IPS-NIHi7 (cell line): ENCODE measurements around the gene ITPR3.

Experiments
- DNase-seq: peaks from one replicate; pipeline ENCODE4 v3.0.0; 2012; ENCODE audit warnings: mixed read lengths; ENCODE audit errors: extremely low spot score

ITPR3 gene

GRCh38 chr6:33718713-33719112, 97.6 kb downstream of the ITPR3 start:
- DNase-seq, result no peak

- DNase-seq, result no peak
Measured at GRCh38 chr6:33719326-33719987, 98.3 kb downstream of the ITPR3 start.

GRCh38 chr6:33720998-33721397, 99.9 kb downstream of the ITPR3 start:
- DNase-seq, result no peak

DNA sequence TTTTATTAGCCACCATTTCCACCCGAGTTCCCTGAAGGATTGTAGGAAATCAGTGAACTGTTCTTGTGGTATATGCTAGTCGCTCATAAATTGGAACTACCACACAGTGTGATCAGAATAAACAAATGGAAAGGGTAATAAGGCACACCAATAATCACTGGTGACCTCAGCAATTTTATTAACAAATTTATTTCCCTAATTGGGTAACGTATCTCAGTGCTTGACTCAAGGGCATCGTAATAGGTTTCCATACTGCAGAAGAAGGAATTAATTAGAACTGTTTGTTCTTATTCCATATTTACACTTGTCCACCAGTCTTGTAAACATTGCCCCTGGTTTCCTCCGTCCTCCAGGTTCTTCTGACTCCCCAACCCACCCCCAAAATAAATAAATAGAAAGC, 100.4 kb downstream of the ITPR3 start:
- DNase-seq, result no peak

DNA sequence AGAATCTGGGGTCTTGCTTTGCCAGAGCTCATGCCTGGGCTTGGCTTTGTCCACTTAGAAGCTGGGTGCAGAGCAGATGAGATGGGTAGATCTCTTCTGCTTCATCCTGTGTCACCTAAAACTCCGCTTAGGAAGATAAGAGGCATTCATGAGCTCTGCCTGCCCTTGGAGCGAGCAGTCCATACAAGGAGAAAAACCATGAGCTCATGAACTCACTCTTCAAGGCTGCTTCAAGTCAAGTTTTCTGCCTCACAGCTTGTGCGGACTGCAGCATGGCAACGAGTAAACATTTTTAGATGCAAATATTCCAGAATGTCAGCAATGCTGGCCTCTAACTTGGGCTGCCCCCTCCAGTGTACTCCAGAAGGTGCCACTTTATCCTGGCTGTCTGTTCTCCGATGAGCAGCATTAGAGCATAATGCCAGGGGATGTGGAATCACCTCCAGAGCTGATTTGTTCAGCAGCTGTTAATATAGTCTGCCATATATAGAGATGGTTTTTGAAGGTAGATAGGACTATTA, 101.0 kb downstream of the ITPR3 start:
- no peak for DNase-seq

DNA sequence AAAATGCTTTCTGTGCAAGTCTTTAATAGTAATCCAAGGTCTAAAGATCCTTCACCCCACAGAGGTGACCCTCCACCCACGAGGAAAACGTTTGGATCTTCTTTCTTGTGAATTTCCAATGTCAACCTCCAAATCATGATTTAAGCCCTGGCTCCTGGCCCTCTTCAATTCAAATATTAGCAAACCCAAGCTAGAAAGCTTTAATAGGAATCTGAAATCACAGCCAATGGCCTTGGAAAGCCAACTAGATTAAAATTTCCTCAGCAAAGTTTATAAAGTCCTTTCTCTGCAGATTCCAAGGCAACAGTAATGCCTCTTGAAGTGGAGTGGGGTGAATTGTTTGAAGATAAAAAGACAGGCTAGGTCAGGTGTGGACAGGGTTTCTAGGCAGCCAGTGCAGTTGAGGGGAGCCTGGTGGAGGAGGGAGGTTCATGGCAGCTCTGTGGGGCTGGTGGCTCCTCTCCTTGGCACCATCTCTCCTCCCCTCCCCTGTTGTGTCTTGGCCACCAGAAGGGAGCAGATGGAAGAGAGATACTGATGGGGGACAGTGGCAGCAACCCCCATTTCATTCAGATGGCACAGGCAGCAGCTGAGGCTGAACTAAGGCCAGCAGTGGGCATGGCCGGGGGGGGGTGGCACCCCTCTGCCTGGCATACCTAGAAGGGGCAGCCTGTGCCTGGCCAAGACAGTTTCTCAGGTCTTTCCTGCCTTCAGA, 102.4 kb downstream of the ITPR3 start:
- no peak for DNase-seq

GRCh38 chr6:33724102-33725023, 103.2 kb downstream of the ITPR3 start:
- no peak for DNase-seq

- DNase-seq, result no peak
Measured at GRCh38 chr6:33725222-33725621, 104.1 kb downstream of the ITPR3 start.

DNA sequence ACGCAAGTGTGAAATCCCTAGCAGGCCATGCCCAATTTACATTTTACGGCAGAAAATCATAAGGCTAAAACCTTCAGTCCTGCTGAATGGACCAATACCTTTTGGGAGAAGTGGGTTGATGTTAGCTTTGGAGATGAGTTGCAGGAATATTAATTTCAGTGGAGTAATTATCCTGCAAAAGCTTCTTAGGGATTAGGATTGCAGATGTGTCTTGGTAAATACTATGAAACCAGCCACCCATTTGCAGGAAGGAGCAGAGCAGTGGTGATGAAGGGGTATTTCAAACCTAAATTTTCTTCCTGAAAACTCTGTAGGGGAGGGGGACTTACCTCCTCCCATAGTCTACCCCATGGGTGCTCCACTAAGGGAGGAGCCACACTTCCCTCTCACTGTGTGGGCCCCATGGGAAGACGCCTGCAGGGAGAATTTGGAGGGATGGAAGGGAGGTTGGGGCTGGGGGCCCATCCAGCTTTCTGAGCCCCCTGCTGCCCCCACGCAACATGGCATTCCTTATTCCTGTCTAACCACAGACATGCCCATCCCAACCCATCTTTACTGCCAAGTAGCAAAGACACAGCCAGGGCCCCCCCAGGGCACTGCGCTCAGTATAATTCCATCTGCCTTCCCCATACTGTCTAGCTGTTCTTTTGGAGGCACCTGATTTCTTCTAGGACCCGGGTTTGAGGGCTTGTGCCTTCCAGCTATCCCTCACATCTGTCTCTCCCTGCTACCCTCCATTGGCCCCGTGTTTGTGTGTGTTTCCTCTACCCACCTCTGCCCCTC, 105.0 kb downstream of the ITPR3 start:
- DNase-seq, result no peak

GRCh38 chr6:33726696-33727095, 105.6 kb downstream of the ITPR3 start:
- DNase-seq, result no peak

DNA sequence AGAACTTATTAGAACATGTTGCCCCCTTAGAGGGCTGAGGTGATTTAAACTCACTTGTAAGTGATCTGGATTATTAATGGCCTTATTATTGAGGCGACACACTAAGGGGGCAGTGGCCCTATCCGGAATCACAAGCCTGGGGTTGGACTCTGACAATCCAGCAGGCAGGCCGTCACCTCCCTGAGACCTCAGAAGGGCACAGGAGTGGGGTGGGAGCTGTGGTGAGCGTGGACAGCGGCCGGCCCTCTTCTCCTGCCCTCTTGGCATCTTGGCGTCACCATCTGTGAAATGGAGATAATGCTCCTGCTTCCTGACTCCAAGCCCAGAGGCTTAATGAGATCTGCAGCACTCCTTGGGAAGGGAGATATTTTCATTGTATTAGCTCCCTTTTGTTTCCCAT, 106.0 kb downstream of the ITPR3 start:
- no peak for DNase-seq

DNA sequence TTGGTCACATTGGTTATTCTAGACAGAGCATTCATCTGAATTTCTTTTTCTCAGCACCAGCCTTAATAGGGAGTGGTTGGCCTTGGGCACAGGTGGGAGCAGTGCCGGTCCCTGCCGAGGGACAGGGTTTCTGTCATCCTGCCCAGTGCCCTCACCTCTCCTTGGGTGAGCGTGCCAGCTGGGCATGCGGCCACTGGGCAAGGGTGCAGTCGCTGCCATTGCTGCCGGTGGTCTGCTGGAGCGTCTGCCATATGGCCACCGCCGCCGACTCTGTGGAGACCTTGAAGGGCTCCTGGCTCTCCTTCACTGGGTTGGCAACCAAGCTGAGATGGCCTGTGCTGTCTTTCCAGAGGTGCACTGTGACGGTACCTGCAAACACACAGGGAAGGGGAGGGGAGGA, 106.8 kb downstream of the ITPR3 start:
- no peak for DNase-seq

- DNase-seq, result no peak
Measured at GRCh38 chr6:33728438-33728837, 107.3 kb downstream of the ITPR3 start.

- no peak for DNase-seq
Measured at GRCh38 chr6:33729059-33729458, 107.9 kb downstream of the ITPR3 start.

GRCh38 chr6:33730611-33731010, 109.5 kb downstream of the ITPR3 start:
- no peak for DNase-seq

- DNase-seq, result no peak
Measured at GRCh38 chr6:33731035-33731434, 109.9 kb downstream of the ITPR3 start.

DNA sequence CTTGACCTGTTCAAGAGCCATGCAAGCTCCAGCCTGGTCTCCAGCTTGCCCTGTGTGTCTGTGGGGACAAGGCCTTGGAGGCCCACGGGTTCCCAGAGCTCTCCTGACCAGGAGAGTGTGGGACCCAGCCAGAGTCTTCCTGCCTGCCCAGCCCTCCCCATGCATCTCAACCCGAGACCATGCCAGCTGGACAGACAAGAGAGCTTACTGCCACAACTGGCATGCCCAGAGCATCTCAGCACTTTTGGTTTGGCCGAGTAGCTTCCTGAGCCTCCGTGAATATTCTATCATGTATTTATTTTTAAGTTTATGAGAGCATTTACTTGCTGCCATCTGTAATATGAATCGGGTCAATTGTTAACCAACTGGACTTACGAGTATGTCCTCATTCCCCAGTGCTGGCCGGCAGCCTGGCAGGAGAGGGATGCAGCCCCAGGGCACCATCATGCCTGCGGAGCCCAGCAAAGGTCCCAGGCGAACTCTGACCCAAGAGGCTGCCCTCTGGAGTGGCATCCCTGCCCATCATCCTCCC, 110.7 kb downstream of the ITPR3 start:
- DNase-seq, result no peak

GRCh38 chr6:33732385-33732784, 111.3 kb downstream of the ITPR3 start:
- no peak for DNase-seq

DNA sequence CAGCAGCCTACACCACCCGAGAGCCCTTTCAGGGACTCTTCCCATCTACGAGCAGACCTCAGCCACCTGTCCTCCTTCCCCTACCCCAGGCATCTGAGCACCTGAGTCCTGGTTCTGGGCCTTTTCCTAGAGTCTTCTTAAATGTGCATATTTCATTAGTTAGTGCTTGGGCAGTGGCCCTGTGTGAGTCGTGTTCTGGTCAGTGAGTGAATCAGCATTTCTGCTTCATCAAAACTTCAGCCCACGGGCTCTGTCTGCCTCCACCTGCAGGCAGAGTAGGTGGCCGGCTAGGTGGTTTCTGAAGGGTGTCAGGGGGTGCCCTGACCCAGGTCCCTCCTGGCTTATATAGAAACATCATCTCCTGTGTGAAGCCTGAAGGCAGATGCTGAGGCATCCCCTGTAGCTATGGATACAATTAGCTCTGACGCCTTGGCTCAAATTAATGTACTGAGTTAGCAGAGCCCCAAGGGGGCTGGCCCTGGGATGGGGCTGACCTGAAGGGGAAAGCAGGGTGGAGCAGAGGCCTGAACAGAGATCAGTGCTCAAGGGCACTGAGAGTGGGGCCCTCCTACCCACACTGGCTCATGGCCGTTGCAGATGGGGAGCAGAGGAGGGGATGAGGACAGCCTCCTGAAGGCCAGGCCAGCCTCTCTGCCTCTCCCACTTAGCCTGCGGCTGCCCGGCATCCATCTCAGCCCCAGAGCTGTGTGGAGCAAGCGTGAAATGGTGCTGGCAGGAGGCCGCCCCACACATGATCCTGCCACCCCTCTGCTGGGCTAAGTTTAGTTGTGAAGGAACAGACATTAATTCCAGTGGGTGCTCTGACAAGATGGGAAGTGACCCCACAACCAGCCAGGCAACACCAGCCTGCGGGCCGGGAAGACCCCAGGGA, 111.9 kb downstream of the ITPR3 start:
- DNase-seq, result no peak

GRCh38 chr6:33733709-33734007, 112.5 kb downstream of the ITPR3 start:
- DNase-seq, result no peak
